Activated CD4-positive, alpha-beta T cell treated with anti-CD3 and anti-CD28 coated beads for 36 hours (primary cell): ENCODE results near the gene KIF22. TPM values are rescaled to one million over a fixed set of nuclear protein-coding genes. Genes with fewer than 3 reads are reported as not detected.

ENCODE experiments used
- ATAC-seq: fragments of 200-7000 bp; cut with Tn5 transposase; one replicate; pipeline ENCODE4 v1.10.0; 2021; ENCODE audit warnings: mild to moderate bottlenecking, moderate library complexity
- CTCF ChIA-PET: fragments of 350-600 bp; sonication (Branson Sonifier 250); formaldehyde crosslinking; loops from one replicate; lab custom pipeline; 2021; ENCODE audit warnings: antibody characterized with exemption; lab: Charles Lee
- POLR2A ChIA-PET: fragments of 350-600 bp; sonication (Branson Sonifier 250); formaldehyde crosslinking; loops from one replicate; lab custom pipeline; 2021; ENCODE audit warnings: antibody characterized with exemption, inconsistent platforms; lab: Charles Lee
- DNase-seq: peaks from one replicate; pipeline ENCODE4 v3.0.0-alpha.2; 2020
- H3K27ac Mint-ChIP-seq: one replicate; pipeline ENCODE4 v1.8.0; 2021; ENCODE audit warnings: mixed read lengths
- H3K27me3 Mint-ChIP-seq: one replicate; pipeline ENCODE4 v1.8.0; 2021; ENCODE audit warnings: mixed read lengths
- H3K36me3 Mint-ChIP-seq: one replicate; pipeline ENCODE4 v1.8.0; 2021; ENCODE audit warnings: low read depth, mixed read lengths
- H3K4me1 Mint-ChIP-seq: one replicate; pipeline ENCODE4 v1.8.0; 2021; ENCODE audit warnings: mixed read lengths
- H3K4me3 Mint-ChIP-seq: one replicate; pipeline ENCODE4 v1.8.0; 2021; ENCODE audit warnings: mild to moderate bottlenecking, moderate library complexity, mixed read lengths
- H3K9me3 Mint-ChIP-seq: one replicate; pipeline ENCODE4 v1.8.0; 2021; ENCODE audit warnings: low read depth, mixed read lengths
- intact Hi-C, 2 experiments: fragments of 100-400 bp; cut with DNase I in 1 of 2; cut with micrococcal nuclease in 1 of 2; formaldehyde crosslinking; loops; one replicate each; pipeline versions ENCODE4 v1.14.2 to v1.15.1; 2022 to 2024; cut with DNase I, micrococcal nuclease
- total RNA-seq, 2 experiments: library from RNA; stranded (reverse); gene quantifications; one replicate each; pipeline ENCODE4 v1.2.3, GENCODE V29; 2021

Gene KIF22
- total RNA-seq, 2 experiments from 2014 or later = 153 to 168 TPM

DNA sequence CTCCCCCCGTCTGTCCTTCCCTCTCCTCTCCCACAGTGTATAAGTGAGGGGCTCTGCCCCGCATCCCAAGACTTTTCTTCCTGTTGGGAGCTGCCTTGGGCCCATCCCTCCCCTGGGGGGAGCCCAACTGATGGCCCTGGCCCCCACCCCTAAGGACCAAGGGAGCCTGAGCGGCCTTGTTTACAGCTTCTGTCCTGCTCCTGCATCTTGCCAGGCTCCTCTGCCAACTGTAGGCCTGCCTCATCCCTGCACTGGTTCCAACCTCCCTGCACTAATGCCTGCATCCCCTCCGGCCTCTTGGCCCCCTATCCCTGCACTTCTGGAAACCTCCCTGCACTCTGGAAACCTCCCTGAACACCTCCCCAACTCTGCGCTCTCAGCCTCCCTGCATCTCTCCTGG, 24.0 kb downstream of the KIF22 start:
- ChIA-PET CTCF (interaction anchor here (1.2 to 2.9 kb wide), 2 partner anchors 12 to 36 kb away, joined by 3 to 36 read pairs; no protein-coding TSS in a partner anchor), POLR2A (no interaction called here)
- H3K27ac Mint-ChIP-seq = peak overlapping the region; percentile 97
- peaks cover 33% of the 10 kb centered on the region for H3K36me3 Mint-ChIP-seq
- ATAC-seq = no peak
- H3K27me3 Mint-ChIP-seq = no peaks in the 10 kb centered on the region
- H3K9me3 Mint-ChIP-seq = no peaks in the 10 kb centered on the region
- peaks cover 65% of the 10 kb centered on the region for H3K4me1 Mint-ChIP-seq
- no peak for DNase-seq
- peak overlapping the region; percentile 84 for H3K4me3 Mint-ChIP-seq
- intact Hi-C loops = loop anchor here in 1 of 2 experiments (10.0 kb wide), 1 partner anchor 180 kb away; the partner anchor contains the start of genes HIRIP3 and INO80E

DNA sequence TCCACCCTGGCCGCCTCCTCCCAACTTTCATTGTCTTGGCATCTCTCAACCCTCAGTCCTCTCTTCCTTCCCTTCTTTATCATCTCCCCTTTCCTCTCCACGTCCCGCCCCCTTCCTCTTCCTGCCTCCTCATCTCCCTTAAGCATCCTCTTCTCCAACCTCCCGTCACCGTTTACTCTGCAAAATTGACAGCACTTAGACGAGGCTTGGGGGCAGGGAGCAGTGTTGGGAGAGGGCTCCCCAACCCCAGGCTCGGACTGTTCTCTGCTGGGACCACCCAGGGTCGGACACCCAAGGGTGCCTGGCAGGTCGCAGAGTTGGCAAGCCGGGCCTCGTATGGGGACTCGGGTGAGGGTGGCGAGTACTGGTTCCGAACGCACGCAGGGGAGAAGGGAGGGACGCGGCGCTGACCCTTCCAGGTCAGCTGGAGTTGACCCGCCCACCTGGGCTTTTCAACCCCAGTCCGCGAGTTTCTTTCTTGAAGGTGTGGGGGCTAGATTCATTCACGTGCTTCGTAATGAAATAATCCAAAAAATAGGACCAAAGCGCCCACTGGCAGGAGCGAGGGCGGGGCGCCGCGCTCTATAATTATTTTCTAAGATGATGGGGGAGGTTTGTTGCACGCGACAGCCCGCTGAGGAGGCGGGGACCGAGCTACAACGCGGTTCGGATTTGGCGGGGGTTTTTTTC, 24.6 kb downstream of the KIF22 start:
- peak; percentile 73 for DNase-seq
- Mint-ChIP-seq H3K9me3 (no peaks in the 10 kb centered on the region), H3K4me1 (peaks cover 66% of the 10 kb centered on the region), H3K36me3 (peaks cover 33% of the 10 kb centered on the region), H3K4me3 (peak overlapping the region; percentile 84), H3K27ac (peak overlapping the region; percentile 97), H3K27me3 (no peaks in the 10 kb centered on the region)
- intact Hi-C loops = loop anchor here in 1 of 2 experiments (1.0 to 10.0 kb wide), 2 partner anchors 25 to 180 kb away; partner anchors contain the start of genes HIRIP3, INO80E and KIF22
- CTCF ChIA-PET = interaction anchor here (0.6 to 2.9 kb wide), 21 partner anchors 8 to 240 kb away, joined by 3 to 39 read pairs (median 4); partner anchors contain the start of genes KIF22, MAZ and TAOK2
- POLR2A ChIA-PET = interaction anchor here (0.6 to 2.6 kb wide), 5 partner anchors 8 to 33 kb away, joined by 3 to 36 read pairs (median 6); partner anchors contain the start of gene MAZ
- no peak for ATAC-seq

DNA sequence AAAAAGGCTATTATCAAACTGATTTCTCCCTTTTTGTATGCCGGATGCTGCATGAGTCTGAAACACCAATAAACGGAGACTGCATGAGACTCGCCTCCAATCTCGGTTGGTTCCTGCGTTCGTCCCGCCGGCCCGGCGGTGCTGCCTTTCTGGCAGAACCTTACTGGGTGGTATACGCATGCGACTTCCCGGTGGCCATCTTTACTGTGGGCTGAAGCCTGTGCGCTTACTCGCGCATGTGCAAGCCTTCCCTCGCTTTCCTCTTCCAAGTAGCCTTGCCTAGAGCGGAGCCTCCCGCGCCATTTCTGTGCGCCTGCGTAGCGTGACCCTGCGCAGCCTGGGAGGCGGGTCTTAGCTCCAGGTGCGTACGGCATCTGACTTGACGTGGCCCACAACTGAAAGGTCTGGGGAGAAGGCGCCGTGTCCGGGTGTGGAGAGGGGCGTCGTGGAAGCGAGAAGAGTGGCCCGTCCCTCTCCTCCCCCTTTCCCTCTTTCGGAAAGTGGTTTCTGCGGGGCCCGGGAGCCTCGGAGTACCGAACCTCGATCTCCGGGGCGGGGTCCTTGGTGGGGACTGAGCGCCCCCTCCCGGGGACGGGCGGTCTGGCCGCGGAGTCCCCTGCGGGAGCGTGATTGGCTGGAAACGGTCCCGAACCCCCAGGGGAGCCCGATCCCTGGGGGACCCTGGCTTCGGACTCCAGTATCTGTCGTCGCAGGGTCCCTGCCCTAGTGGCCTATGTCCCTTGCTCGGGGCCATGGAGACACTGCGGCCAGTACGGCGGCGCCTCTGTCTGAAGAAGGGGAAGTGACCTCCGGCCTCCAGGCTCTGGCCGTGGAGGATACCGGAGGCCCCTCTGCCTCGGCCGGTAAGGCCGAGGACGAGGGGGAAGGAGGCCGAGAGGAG, 25.5 kb downstream of the KIF22 start, which contains the start of gene PAGR1:
Gene PAGR1 (plus strand): TSS at position 360 of the 901 bp plus-strand sequence. CDS start 374 bp downstream, at position 734.
- Mint-ChIP-seq H3K27me3 (no peaks in the 10 kb centered on the region), H3K36me3 (peaks cover 32% of the 10 kb centered on the region), H3K4me1 (peaks cover 57% of the 10 kb centered on the region), H3K9me3 (no peaks in the 10 kb centered on the region), H3K27ac (peak within 1 kb of the TSS; percentile 97), H3K4me3 (peak within 1 kb of the TSS; percentile 84)
- POLR2A ChIA-PET = interaction anchor here (0.6 to 2.6 kb wide), 8 partner anchors 9 to 720 kb away, joined by 3 to 36 read pairs (median 4); partner anchors contain the start of gene MAZ
- DNase-seq (peak; percentile 99), ATAC-seq (peak; percentile 72)
- intact Hi-C loops = loop anchor here (1.0 to 10.0 kb wide), 14 partner anchors 9 to 563 kb away; partner anchors contain the start of genes CDIPT (in 2 of the 2), INO80E (in 2 of the 2), KIF22 (in 2 of the 2) and HIRIP3 (in 1 of the 2)
- CTCF ChIA-PET = interaction anchor here (0.6 to 2.9 kb wide), 28 partner anchors 9 to 879 kb away, joined by 3 to 39 read pairs (median 4); partner anchors contain the start of genes KIF22, MAZ and TAOK2

DNA sequence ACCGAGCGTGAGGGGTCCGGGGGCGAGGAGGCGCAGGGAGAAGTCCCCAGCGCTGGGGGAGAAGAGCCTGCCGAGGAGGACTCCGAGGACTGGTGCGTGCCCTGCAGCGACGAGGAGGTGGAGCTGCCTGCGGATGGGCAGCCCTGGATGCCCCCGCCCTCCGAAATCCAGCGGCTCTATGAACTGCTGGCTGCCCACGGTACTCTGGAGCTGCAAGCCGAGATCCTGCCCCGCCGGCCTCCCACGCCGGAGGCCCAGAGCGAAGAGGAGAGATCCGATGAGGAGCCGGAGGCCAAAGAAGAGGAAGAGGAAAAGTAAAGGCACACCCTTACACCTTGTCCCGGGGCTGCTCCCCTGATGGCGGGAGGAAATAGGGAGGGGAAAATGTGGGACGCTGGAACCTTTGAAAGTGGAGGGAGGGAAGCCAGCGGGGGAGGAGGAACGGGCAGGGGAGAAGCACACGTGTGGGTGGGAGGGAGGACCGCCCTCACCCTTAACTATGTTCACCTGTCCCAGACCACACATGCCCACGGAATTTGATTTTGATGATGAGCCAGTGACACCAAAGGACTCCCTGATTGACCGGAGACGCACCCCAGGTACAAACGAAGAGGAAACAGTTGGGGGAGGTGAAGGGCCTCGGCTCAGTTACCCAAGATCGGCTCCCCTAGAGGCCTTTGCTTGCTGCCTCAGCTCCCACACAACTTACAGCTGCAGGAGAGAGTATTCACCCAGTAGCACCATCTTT, 26.3 kb downstream of the KIF22 start:
- CTCF ChIA-PET = interaction anchor here (0.6 to 2.9 kb wide), 21 partner anchors 8 to 878 kb away, joined by 3 to 39 read pairs (median 5); partner anchors contain the start of genes KIF22, MAZ, TAOK2 and TMEM219
- Mint-ChIP-seq H3K36me3 (peaks cover 31% of the 10 kb centered on the region), H3K27me3 (no peaks in the 10 kb centered on the region), H3K9me3 (no peaks in the 10 kb centered on the region), H3K27ac (peak overlapping the region; percentile 97), H3K4me1 (peaks cover 55% of the 10 kb centered on the region), H3K4me3 (peak overlapping the region; percentile 84)
- POLR2A ChIA-PET = interaction anchor here (0.6 to 2.6 kb wide), 8 partner anchors 9 to 719 kb away, joined by 3 to 36 read pairs (median 6); partner anchors contain the start of gene MAZ
- ATAC-seq (peak; percentile 45), DNase-seq (peak; percentile 86)
- intact Hi-C loops = loop anchor here (1.0 to 10.0 kb wide), 14 partner anchors 8 to 562 kb away; partner anchors contain the start of genes CDIPT (in 2 of the 2), INO80E (in 2 of the 2), HIRIP3 (in 1 of the 2) and KIF22 (in 1 of the 2)

DNA sequence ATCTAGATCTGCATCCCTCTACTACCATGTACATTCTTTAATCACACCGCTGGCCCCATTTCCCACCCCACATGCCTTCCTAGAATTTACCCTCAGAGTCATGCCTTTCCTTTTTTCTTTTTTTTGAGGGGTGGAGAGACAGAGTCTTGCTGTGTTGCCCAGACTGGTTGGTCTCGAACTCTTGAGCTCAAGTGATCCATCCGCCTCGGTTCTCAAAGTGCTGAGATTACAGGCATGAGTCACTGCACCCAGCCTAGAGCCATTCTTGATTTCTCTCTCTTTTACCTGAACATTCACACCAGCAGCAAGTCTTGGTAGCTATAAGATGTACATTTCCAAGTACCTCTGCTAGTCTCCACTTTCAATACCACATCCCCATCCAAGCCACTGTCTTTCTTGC, 27.5 kb downstream of the KIF22 start:
- Mint-ChIP-seq H3K4me1 (peaks cover 59% of the 10 kb centered on the region), H3K9me3 (no peaks in the 10 kb centered on the region), H3K4me3 (peak overlapping the region; percentile 97), H3K27me3 (no peaks in the 10 kb centered on the region), H3K27ac (peak overlapping the region; percentile 77), H3K36me3 (peaks cover 40% of the 10 kb centered on the region)
- no peak for ATAC-seq
- DNase-seq = peak; percentile 50
- ChIA-PET CTCF (interaction anchor here (0.6 to 3.5 kb wide), 12 partner anchors 9 to 274 kb away, joined by 3 to 39 read pairs (median 4); partner anchors contain the start of genes KIF22, MAZ, TBX6 and TMEM219), POLR2A (interaction anchor here (0.6 to 0.9 kb wide), 2 partner anchors 8 to 108 kb away, joined by 5 to 16 read pairs; no protein-coding TSS in a partner anchor)
- intact Hi-C loops = loop anchor here in 1 of 2 experiments (10.0 kb wide), 1 partner anchor 177 kb away; the partner anchor contains the start of genes HIRIP3 and INO80E

DNA sequence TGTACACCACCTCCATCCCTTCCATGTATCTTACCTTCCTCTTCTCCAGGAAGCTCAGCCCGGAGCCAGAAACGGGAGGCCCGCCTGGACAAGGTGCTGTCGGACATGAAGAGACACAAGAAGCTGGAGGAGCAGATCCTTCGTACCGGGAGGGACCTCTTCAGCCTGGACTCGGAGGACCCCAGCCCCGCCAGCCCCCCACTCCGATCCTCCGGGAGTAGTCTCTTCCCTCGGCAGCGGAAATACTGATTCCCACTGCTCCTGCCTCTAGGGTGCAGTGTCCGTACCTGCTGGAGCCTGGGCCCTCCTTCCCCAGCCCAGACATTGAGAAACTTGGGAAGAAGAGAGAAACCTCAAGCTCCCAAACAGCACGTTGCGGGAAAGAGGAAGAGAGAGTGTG, 29.0 kb downstream of the KIF22 start:
- DNase-seq (no peak), ATAC-seq (no peak)
- H3K27ac Mint-ChIP-seq = peak overlapping the region; percentile 95
- H3K4me3 Mint-ChIP-seq = peak overlapping the region; percentile 97
- POLR2A ChIA-PET = interaction anchor here (2.0 kb wide), 1 partner anchor 12 kb away, joined by 7 read pairs; no protein-coding TSS in a partner anchor
- H3K27me3 Mint-ChIP-seq = no peaks in the 10 kb centered on the region
- peaks cover 41% of the 10 kb centered on the region for H3K36me3 Mint-ChIP-seq
- intact Hi-C loops = loop anchor here in 1 of 2 experiments (10.0 kb wide), 1 partner anchor 175 kb away; the partner anchor contains the start of genes HIRIP3 and INO80E
- H3K4me1 Mint-ChIP-seq = peaks cover 68% of the 10 kb centered on the region
- CTCF ChIA-PET = interaction anchor here (0.6 to 3.5 kb wide), 3 partner anchors 22 to 34 kb away, joined by 3 to 23 read pairs (median 4); no protein-coding TSS in a partner anchor
- H3K9me3 Mint-ChIP-seq = no peaks in the 10 kb centered on the region

DNA sequence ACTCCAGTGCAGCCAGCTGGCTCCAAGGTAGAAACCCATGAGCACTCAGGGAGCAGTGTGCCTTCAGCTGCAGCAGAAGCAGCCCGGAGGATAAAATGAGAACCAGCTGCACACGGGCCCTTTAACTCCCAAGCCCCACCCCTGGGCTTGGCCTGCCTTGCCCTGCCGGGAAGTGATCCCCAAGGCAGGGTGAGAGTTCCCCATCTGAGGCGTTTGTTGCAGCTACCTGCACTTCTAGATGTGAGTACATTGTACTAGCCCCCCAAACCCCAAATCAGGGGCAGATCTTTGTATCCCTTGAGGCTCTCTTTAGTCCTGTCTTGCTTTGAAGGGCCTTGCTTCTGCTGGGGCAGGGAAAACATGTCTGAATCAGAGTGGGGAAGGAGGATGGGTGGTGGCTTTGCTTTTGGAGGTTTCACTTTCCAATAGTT, 29.7 kb downstream of the KIF22 start, which contains the start of gene MVP:
Gene MVP (plus strand): TSS at position 192 of the 431 bp plus-strand sequence. CDS start 10,088 bp downstream, outside the sequence.
- H3K4me1 Mint-ChIP-seq = peaks cover 68% of the 10 kb centered on the region
- peak within 1 kb of the TSS; percentile 97 for H3K4me3 Mint-ChIP-seq
- no peaks in the 10 kb centered on the region for H3K27me3 Mint-ChIP-seq
- ATAC-seq (peak; percentile 18), DNase-seq (peak; percentile 80)
- POLR2A ChIA-PET = interaction anchor here (0.7 to 2.0 kb wide), 2 partner anchors 12 to 28 kb away, joined by 3 to 7 read pairs; no protein-coding TSS in a partner anchor
- CTCF ChIA-PET = interaction anchor here (0.7 to 3.5 kb wide), 8 partner anchors 8 to 120 kb away, joined by 3 to 23 read pairs (median 5); partner anchors contain the start of genes KIF22 and PRRT2
- peak within 1 kb of the TSS; percentile 95 for H3K27ac Mint-ChIP-seq
- no peaks in the 10 kb centered on the region for H3K9me3 Mint-ChIP-seq
- intact Hi-C loops = no loop called here
- H3K36me3 Mint-ChIP-seq = peaks cover 44% of the 10 kb centered on the region

DNA sequence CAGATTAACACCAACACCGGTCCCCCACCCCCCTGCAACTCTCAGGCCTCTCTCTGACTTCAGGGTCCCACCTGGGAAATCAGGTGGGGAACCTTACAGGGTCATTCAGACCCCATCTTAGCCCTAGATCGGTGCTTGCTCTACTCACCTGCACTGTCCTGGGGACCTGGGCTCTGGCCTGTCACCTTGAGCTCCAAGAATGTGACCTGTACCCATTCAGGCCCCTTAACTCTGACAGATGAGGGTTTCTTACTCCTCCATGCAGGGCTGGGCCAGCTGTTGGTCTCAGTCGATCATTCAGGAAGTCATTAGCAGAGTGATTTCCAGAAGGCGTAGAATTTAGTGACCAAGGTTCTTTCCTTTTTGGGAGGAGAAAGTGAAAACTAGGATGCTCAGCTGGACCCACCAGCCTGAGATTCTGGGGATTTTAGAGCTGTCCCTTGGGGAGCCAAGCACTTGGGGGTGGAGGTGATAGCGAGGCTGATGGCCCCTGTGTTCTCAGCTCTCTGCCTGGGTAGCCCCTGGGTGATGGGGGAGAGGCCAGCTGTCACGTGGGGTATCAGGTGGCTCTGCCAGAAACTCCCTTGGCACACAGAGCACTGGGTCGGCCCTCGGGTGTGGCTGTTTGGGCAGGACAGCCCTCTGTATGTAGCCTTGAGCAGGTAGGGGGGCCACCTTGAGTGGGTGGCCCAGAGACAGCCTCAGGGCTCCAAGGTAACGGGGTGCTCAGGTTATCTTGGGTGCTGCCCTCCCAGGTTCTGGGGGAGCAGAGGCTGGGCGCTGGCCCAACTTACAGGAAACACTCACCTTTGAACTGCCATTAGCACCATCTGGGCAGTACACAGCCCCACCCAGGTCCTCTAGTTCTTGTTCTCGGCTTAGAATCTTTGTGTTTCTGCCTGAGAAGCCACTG, 30.4 kb downstream of the KIF22 start:
- peak; percentile 78 for DNase-seq
- Mint-ChIP-seq H3K4me3 (peak overlapping the region; percentile 97), H3K36me3 (peaks cover 44% of the 10 kb centered on the region), H3K27ac (peak overlapping the region; percentile 95), H3K27me3 (no peaks in the 10 kb centered on the region), H3K4me1 (peaks cover 71% of the 10 kb centered on the region), H3K9me3 (no peaks in the 10 kb centered on the region)
- ATAC-seq = peak; percentile 31
- intact Hi-C loops = no loop called here
- CTCF ChIA-PET = interaction anchor here (0.6 to 3.5 kb wide), 11 partner anchors 9 to 121 kb away, joined by 3 to 23 read pairs (median 6); partner anchors contain the start of genes KIF22 and PRRT2
- POLR2A ChIA-PET = interaction anchor here (0.7 to 2.0 kb wide), 2 partner anchors 13 to 27 kb away, joined by 3 to 7 read pairs; no protein-coding TSS in a partner anchor
